ENCODE measurements around the gene PNRC2.
A peak's percentile ranks its signal among the peaks of the same experiment; 100 is the strongest.

The PNRC2 gene

GRCh38 chr1:23967871-23968270 lies 8.2 kb downstream of the PNRC2 start:
- no peak for TF ChIP-seq CTCF (conservative IDR thresholded peaks at IDR 0.05)
- H3K27ac ChIP-seq, result 0 out of 2 replicates have a peak overlapping the region, but pooled peaks have one; percentile 27

- TF ChIP-seq CTCF (conservative IDR thresholded peaks at IDR 0.05), result no peak
- H3K27ac ChIP-seq, result 0 out of 2 replicates have a peak overlapping the region, but pooled peaks have one; percentile 12
Observed at GRCh38 chr1:23977187-23977853, 17.7 kb downstream of the PNRC2 start.

GRCh38 chr1:23977854-23978191 lies 18.2 kb downstream of the PNRC2 start:
- TF ChIP-seq CTCF (conservative IDR thresholded peaks at IDR 0.05), result no peak
- H3K27ac ChIP-seq, result no peak overlapping the region

- peak overlapping the region; percentile 96; the same call in 1 of the 2 replicates for H3K27ac ChIP-seq
- no peak for TF ChIP-seq CTCF (conservative IDR thresholded peaks at IDR 0.05)
Observed at GRCh38 chr1:23978805-23979204, 19.2 kb downstream of the PNRC2 start.

- TF ChIP-seq CTCF (conservative IDR thresholded peaks at IDR 0.05), result no peak
- H3K27ac ChIP-seq, result peak overlapping the region; percentile 96
Observed at GRCh38 chr1:23979387-23979880, 19.8 kb downstream of the PNRC2 start.

GRCh38 chr1:23979881-23980727 lies 20.5 kb downstream of the PNRC2 start, which contains the start of gene SRSF10:
TSS of gene SRSF10 (minus strand) at chr1:23980327. CDS start at chr1:23980255, 72 bp downstream.
- peak; percentile 33 for TF ChIP-seq CTCF (conservative IDR thresholded peaks at IDR 0.05)
- peak within 1 kb of the TSS; percentile 96 for H3K27ac ChIP-seq

- TF ChIP-seq CTCF (conservative IDR thresholded peaks at IDR 0.05), result no peak
Observed at GRCh38 chr1:23980728-23981070, 21.1 kb downstream of the PNRC2 start.

More at GRCh38 chr1:23980728-23981070, 21.1 kb downstream of the PNRC2 start:
- H3K27ac ChIP-seq, result peak overlapping the region; percentile 96
